GM18909 (cell line): ENCODE measurements around the gene LIMS2.
A peak's percentile ranks its signal among the peaks of the same experiment; 100 is the strongest.

ENCODE experiments used
- ATAC-seq: cut with Tn5 transposase; IDR thresholded peaks from one replicate; pipeline ENCODE4 v1.9.1; 2021; ENCODE audit warnings: mild to moderate bottlenecking; ENCODE audit not compliant: unreplicated experiment, poor library complexity

The LIMS2 gene

DNA sequence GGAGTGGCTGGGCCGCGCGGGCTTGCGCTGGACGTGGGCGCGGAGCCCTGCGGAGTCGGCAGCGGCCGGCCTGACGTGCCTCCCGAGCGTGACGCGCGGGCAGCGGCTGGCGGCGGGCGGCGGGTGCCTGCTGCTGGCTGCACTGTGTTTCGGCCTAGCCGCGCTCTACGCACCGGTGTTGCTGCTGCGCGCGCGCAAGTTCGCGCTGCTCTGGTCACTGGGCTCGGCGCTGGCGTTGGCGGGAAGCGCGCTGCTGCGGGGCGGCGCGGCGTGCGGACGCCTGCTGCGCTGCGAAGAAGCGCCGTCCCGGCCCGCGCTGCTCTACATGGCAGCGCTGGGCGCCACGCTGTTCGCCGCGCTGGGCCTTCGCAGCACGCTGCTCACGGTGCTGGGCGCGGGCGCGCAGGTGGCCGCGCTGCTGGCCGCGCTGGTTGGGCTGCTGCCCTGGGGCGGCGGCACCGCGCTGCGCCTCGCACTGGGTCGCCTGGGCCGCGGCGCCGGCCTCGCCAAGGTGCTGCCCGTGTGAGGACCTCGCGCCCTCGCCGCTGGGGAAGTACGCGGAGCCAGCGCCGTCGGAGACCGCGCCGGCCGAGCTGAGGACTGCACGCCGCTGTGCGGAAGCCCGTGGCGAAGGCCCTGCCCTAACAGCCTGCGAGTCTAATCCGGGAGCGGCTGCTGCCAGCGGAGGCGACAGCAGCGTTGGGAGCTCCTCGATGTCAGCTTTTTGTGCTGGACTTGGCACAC lies 26.5 kb upstream of the LIMS2 start:
- ATAC-seq, result peak; percentile 53

GRCh38 chr2:127701193-127701650 lies 25.9 kb upstream of the LIMS2 start, which contains the start of gene SFT2D3:
SFT2D3 (plus strand) TSS chr2:127701497; CDS start chr2:127701529, 32 bp downstream.
- peak; percentile 77 for ATAC-seq

- peak; percentile 68 for ATAC-seq
Observed at GRCh38 chr2:127700527-127701192, 25.3 kb upstream of the LIMS2 start.

- ATAC-seq, result no peak
Observed at GRCh38 chr2:127698553-127699355, 23.4 kb upstream of the LIMS2 start.

DNA sequence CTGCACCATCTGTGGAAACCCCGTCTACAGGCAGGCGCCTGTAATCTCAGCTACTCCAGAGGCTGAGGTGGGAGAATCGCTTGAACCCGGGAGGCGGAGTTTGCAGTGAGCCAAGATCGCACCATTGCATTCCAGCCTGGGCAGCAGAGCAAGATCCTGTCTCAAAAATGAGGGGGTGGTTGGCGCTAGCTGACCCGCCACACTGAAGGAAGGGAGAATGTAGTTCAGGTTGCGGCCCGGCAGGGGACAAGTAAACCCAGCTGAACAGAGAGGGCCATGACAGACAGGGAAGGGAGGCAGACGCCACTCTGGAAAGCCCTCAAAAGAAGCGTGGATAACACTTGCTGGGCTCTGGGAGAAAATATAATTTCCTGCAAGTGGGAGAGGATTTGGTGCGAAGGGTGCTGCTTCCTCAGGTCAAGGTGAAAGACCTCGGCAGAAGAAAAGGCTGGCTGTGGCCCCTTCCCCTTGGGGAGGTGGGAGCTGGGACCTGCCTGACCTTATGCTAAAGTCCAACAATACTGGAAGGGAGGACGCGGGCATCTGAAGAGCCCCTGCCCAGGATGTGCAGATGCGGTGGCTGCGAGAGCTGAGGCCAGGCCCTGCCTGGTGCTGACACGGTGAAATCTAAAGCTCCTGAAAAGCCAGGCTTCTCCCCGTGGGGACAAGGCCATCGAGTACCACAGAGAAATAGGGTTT lies 22.3 kb upstream of the LIMS2 start:
- ATAC-seq, result no peak

DNA sequence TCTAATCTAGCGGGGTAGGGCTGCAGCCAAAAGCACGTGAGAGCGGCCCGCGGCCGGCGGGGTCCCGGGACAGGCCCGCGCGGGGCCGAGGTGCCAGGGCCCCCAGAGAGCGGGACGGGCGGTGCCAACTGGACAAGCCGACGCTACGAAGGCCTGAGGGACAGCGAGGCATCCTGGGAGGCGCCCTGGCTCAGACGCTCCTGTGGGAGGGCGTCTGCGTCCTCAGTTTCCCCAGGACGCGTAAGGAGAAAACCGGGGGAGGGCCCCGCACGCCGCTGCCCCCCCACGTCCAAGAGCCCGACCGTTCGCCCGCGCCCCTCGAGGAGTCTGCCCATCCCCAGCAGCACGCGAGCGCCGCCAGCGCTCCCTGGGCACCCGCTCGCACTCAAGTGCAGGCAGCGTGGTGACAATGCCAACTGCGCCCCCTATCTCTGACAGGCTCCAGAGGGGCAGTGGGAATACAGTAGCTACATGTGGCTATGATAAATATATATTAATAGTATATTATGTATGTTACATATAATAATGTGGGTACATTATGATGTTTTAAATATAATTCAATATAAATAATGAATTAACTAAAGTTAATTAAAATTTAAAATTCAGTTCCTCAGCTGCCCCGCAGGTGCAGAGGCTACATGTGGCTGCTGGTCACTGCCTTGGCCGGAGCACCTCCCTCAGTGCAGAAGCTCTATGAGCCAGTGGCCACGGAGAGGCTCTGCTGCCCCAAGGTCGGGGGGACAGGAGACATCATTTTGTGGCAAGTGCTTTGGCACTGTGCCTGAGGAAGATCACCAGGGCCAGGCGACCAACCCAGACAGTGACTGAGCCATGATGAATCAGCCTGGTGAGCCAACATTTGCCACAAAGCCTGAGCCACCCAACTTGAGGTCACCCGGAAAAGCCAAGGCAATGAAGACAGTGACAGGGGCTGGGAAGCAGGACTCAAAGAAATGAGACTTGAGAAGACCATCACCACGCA lies 20.5 kb upstream of the LIMS2 start:
- ATAC-seq, result no peak

GRCh38 chr2:127694986-127695385 lies 19.7 kb upstream of the LIMS2 start:
- ATAC-seq, result no peak

GRCh38 chr2:127690696-127691095 lies 15.4 kb upstream of the LIMS2 start:
- no peak for ATAC-seq

GRCh38 chr2:127688405-127688804 lies 13.1 kb upstream of the LIMS2 start:
- no peak for ATAC-seq

DNA sequence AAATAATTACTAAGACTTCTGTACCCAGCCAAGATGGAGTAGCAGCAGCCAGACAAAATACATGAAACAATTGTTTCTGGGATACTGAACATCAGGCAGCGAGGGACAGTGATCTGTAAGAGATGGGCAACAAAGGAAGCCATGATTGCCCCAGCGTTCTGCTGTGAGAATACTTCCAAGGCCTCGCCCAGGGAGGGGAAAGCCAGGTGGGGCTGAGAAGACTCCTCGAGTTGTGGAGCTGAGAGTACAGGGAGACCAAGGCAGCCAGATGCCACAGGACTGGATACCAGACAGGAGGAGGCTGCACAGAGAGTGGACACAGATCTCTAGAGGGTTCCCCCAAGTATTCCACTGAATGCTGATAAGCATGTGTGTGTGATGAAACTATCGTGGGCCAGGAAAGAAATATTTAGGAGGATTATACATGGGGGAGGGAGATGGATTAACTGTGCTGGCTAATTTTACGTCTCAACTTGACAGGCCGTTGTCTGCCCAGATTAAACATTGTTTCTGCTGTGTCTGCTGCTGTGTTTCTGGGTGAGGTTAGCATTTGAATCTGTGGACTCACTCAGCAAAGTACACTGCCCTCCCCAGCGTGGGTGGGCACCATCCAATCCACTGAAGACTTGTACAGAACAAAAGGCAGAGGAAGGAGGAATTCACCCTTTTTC lies 10.2 kb upstream of the LIMS2 start:
- no peak for ATAC-seq

GRCh38 chr2:127683757-127684156 lies 8.4 kb upstream of the LIMS2 start:
- ATAC-seq, result no peak

DNA sequence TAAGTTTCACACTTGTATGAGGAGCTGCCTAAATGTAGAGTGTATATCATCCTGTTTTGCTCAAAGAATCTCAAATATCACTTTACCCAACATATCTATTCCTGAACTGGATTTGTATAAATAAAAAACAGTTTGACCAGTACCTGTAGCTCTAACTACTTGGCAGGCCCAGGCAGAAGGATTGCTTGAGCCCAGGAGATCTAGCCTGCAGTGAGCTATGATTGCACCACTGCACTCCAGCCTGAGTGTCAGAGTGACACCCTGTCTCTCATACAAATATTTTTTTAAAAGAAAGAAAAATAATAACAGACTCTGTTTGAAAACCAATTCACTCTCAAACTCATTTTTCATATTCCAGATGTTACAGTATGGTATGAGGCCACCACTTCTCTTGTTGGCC lies 7.7 kb upstream of the LIMS2 start:
- no peak for ATAC-seq

GRCh38 chr2:127681976-127682857 lies 6.9 kb upstream of the LIMS2 start:
- ATAC-seq, result no peak

- no peak for ATAC-seq
Observed at GRCh38 chr2:127681288-127681804, 6.0 kb upstream of the LIMS2 start.

GRCh38 chr2:127680706-127681287 lies 5.5 kb upstream of the LIMS2 start:
- no peak for ATAC-seq

- ATAC-seq, result no peak
Observed at GRCh38 chr2:127679680-127680361, 4.5 kb upstream of the LIMS2 start.

- ATAC-seq, result no peak
Observed at GRCh38 chr2:127678991-127679390, 3.7 kb upstream of the LIMS2 start.
